Hematopoietic multipotent progenitor cell treated with erythropoietin and hydrocortisone succinate and interleukin-3 and kit ligand, for 6 days (in vitro differentiated cells): ENCODE data around the gene ERBB4.
"Not testable (repeated sequence)": the region's sequence is repeated elsewhere in the genome, so short reads cannot be mapped to it uniquely, and the experiment has no call there.

Source experiments
- DNase-seq: peaks from one replicate; pipeline ENCODE4 v3.0.0-alpha.2; 2015

ERBB4 gene

DNA sequence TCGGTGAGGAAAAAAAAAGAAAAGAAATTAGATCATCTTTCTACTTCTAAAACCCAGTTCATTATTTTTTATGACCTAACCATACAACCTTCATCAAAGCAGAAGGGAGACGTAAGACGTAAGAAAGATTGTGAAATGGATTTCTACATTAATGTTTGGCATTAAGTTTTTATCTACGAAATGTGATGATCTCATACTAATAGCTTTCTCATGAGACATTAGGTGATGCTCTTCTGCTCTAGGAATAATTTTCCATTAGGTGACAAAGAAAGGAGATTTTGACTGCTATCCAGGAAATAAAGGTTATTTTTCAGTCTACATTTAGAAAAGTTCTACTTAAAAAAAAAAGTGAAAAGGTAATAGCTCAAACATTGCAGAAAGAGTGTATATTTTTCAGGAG, 748.6 kb downstream of the ERBB4 start:
- no peak for DNase-seq

DNA sequence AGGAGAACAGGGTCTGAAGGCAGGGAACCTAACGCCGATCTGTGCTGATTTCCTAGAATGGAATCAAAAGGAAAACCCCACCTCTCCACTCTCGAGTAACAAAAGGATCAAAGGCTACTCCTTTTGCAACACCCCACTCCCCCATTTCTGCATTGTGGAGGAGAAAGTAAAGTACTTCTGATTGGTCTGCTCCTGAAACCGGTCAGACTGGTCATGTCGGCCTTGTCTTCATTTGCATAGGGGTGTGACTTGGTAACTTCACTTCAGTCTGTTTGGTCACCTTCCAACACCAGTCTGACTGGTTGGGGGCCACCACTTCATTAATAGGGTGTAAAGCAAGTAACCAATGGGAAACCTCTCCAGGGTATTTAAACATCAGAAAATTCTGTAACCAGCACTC, 771.9 kb downstream of the ERBB4 start:
- no peak for DNase-seq

DNA sequence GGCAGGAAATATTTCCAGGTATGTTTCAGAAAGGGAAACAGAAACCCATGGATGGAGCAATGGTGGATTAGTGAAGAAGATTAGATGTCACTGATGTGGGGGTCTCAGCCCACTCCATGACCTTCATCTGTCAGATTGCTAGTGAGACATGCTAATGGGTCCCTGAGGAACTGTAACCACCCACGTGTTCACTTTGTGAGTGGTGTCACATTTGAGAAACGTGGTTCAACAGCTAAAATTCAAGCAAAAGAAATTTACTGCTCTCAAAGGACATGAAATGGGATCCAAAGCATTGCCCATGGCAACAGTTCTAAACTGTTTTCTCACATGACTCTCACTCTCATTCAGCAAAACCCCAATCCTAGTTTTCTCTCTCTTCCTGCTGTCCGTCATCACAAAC, 776.1 kb downstream of the ERBB4 start:
- DNase-seq: no peak

DNA sequence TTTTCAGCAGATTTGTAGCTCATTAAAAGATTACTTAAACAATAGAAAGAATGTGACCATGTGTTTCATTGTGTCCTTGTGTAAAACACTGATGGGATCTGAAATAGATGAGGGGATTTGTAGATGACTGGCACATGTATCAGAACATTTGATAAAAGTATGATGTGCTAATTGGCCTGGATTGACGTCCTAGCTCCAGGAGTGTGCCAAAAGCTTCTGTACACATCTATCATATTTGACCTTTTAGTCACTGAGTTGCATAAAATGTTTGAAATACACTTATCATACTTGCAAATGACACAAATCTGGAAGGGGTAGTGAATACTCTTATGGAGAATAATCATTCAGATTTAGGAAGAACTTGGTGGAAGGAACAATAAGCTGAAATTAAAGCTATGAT, 778.5 kb downstream of the ERBB4 start:
- DNase-seq: no peak

DNA sequence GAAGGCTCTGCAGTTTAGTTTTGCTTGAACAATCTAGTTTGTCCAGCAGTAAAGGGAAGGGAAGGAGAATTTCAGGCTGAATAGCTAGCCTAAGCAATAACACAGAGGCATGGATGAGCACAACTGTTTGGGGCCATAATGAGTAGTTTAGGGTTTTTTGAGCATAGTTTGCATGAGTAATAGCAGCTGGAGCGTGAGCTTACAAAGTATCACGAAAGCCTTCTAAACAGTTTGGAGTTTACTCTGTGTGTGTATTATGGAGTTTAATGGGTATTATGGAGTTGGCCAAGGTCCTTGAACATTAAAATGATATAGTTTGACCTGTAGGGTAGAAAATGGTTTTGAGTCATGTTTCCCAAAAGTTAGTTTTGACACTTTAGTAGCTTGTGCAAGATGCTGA, 782.3 kb downstream of the ERBB4 start:
- DNase-seq: no peak

DNA sequence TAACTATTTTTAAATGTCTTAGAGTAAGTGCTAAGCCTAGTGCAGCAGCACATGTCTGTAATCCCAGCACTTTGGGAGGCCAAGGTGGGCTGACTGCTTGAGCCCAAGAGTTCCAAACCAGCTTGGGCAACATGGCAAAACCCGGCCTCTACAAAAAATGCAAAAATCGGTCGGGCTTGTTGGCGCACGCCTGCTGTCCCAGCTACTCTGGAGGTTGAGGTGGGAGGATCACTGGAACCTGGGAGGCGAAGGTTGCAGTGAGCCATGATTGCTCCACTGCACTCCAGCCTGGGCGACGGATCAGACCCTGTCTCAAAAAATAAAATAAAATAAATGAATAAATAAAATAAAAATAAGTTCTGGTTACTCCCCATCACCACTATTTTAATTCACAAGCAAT, 783.4 kb downstream of the ERBB4 start:
- DNase-seq: no peak

DNA sequence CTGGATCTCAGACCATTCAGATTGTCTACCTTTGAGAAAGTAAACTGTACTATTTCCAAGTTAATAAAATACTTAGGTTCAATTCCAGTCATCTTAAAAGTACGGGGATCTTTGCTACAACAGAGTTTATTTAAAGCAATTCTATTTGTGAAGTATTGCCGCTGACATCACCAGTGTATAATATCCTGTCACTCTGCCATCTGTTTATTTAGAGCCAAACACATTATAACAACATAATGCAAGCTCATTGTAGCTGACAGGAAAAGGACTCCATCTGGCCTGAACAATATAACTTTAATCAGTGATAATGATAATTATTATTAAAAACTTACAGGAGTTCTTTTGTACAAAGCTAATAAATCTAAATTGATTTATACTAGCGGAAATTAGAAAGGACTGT, 786.8 kb downstream of the ERBB4 start:
- DNase-seq: no peak

DNA sequence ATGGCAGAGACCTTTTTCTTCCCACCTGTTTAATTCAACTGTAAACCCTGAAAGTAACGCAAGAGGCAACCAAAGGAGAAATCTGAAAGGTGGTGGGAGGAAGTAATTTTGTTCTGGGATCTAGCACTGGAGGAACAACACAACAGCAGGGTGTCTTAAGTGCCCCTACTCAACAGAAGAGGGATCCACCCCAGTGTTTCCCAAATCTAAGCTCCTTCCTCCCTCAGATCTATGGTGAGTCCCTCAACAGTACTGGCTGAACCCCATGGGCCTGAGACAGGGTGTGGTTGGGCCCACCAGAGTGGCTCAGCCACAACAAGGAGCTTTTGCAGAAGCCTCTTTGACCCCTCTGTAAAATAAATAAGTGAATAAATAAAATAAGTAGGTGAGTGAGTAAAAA, 790.3 kb downstream of the ERBB4 start:
- DNase-seq: no peak

DNA sequence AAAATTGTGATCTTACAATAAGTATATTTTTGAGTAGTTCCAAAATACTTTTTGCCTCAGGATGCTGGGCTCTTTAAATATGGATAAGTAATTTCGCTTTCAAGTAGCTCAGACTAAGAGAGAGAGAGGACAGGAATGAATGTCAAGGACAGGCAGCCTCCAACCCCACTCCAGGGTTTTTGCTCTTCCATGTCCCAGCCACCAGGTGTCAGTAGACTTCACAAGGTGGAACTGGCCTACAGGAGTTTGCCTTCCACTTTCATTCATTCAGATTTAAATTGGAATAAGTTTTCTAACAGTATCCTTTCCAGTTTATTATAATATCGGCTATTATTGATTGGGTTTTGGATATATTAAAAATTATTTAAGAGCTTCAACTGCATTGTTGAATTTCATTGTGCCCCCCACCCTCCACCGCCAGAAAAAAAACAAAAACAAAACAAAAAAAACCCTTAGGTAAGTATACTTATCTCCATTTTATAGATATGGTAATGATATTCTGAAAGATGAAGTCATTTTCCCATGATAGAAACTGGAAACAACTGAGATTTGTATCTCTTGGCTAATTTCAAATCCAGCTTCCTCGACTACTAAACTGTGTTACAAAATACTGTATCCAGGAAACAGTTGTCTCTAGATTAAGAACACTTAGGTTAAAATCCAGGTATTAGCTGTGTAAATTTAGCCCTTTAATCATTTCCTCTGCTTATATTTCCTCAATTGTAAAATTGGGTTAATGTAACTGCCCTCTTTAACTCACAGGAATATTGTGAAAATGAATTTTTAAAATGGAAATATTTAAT, 793.1 kb downstream of the ERBB4 start:
- DNase-seq: peak; percentile 68

DNA sequence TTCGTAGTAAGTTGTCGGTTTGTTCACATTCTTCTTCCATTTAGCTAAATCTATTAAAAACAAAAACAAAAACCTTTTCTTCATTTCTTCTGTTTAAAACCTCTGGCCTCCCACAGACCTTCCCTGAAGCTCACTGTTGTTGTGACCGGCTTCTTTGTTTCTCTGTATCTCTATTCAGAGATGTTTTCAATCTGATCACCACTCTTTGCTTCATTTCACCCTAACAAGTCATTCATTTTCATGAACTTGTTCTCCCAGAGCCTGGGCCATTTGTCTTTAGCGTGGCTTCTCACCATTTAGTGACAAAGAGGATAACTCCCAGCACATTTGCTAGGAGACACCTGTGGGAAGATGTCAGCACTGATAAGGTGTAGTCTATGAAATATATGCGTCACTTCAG, 794.2 kb downstream of the ERBB4 start:
- DNase-seq: no peak

DNA sequence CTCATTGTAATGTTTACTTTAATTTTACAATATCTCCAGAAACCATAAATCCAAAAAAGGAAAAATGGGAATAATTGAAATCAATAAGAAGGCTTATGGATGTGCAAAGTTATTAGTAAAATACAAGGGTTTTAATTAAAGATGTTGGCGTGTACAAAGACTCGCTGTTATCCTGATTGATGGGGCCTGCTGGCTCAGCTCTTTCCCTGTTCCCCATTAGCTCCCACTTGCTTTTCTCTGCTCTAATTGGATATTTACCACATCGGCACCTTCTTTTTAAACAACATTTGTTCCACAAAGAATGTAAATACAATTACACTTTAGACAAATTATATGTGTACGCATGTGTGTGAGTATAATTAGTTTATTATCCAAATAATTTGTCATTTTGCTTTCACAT, 796.6 kb downstream of the ERBB4 start:
- DNase-seq: no peak

DNA sequence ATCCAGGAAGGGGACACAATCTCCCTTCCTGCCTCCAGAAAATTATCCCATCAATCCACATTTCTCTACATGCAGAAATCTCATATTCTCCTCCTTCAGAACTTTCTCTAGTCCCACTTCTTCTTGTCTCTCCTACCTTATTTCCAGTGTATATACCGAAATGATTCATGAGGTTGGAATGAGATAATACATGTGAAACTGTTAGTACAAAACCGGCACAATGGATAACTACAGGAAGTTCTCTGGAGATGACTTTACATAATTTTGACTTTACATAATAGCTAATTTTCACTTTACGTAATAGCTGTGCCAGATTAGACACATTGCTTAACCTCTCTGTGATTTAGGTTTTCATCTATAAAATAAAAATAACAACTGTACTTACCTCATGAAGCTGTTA, 801.3 kb downstream of the ERBB4 start:
- DNase-seq: no peak

DNA sequence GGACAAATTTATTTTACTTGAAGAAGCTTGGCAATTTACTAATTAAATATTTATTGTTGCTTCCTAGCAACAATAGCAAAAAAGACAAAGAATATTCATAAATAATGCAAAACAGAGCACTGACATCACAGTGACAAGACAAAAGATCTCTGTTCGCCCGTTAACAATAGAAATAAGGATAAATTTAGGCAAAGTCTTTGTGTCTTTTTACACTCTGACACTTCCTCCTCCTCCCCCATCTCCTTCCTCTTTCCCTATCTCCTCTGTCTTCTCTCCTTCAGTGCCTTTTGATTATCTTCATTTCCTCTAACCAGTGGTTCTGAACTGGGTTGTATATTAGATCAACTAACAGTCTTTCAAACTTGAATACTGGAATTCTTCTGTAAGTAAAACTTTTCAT, 808.4 kb downstream of the ERBB4 start:
- DNase-seq: no peak

DNA sequence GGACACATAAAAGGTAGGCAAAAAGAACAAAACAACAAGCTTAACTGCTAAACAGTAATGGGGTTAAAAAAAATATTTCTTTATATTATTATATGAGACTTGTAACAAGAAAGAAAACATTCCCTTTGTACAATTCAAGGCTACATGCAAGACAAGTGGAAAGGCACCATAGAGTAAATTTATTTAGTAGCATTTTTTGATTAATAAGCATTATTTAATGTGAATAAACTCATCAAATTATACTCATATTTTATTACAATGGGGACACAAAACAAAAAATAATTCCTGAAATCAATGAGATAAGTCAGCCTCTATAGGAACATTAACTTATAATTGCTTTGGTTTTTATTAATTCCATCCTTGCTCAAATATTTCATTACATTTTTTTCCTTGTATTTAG, 809.2 kb downstream of the ERBB4 start:
- DNase-seq: no peak

DNA sequence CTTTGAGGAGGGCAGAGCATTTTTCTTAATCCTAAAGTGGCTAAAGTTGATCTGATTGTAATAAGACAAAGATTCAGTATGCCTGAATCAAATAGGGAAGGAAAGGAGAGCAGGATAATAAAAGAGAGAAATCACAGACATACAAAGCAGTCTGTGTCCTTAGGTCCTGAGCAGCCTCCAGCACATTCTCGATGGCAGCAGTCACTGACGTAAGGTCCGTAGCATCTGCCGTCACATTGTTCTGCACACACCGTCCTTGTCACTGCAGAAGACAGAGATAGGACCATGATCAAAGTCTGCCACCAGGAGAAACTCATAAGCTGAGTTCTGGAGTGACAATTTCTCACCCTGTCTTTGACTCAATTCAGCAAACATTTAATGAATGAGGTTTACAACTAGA, 813.7 kb downstream of the ERBB4 start:
- DNase-seq: no peak

DNA sequence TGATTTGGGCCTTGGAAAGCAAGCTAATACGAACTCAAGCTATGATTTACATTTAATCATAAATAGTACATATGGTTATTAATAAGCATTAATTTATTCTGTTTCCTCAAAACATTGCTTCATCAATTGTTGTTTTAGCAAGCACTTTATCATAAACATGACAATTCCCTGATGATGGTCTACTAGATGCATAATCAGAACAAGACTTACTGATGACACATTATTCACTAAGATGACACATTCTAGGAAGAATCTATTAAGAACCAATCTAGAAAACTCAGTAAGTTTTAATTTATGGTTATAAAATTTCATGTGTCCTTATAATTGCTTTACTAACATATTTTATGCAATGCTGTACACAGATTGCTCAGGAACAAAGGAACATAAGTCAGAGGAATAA, 815.2 kb downstream of the ERBB4 start:
- DNase-seq: no peak

DNA sequence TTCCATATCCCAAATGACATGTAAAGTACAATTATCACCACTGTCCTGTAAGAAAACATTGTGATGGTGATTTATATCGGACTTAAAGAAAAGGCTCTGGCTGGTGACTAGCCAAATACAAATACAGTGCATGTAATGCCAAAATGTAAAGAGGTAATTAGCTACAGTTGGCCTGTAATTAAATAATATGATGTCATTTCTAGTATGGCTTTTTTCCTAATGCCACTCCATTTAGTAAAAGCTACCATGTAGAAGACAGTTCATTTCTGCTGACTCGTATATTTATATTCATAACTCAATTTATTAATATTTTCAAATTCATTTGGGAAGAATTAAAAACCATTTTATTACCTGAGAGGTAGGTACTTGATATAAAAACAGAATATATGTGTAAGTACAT, 815.7 kb downstream of the ERBB4 start:
- no peak for DNase-seq

DNA sequence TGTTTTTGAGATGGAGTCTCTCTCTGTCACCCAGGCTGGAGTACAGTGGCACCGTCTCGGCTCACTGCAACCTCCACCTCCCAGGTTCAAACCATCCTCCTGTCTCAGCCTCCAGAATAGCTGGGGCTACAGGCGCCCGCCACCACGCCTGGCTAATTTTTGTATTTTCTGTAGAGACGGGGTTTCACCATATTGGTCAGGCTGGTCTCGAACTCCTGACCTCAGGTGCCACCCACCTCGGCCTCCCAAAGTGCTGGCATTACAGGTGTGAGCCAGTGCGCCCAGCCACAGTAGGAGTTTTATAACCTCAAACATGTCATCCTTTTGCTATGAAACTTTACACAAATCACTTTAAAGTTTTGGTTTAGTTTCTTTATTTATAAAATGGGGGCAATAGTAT, 816.7 kb downstream of the ERBB4 start:
- DNase-seq: not testable (repeated sequence)

DNA sequence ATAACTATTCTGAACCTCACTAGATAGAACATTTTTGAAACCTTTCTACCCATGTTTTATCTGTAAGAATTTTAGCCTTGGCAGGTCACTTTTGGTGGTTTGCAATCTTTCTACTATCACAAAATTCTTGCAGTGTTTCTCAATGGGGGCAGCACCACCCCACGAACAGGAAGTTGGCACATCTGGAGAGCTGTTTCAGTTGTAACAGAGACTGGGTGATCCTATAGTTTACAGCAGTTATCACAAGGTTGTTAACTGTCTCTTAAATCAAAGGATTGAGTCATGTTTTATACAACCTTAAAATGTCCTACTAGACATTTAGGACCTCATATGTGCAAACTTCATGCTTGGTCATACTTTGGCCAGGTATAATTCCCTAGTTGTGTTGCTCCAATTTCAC, 829.2 kb downstream of the ERBB4 start:
- DNase-seq: peak; percentile 71

DNA sequence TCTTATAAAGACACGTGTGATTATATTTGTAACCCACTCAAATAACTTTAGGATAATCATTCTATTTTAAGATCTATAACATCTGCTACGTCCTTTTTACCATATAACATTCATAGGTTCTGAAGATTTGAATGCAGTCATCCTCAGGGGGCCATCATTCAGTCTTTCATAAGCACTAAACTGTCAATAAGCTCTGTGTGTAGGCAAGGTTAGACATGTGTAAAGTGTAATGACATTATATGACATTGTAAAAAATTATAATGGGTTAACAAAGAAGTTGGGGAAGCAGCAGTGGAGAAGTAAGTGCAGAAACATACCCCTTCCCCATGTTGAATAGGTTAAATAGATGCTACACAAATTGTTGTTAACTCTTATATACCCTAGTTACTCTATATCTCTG, 845.9 kb downstream of the ERBB4 start:
- no peak for DNase-seq

DNA sequence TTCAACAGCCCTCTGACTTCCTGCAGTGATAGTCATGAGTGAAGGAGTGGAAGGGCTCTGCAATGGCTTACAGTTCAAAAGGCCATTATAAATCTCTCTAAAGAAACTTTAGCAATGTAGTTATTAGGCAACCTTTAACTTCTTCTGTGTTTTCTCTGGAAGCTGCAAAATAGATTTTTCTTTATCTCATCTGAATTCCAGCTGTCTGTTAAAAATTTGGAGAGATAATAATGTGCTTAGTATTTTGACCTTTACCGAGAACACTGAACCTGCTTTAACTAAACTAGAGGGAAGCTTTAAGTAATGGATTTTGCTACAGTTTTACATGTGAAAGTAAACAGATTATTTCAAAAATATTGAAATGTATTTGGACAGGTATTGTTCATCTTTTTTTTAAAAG, 847.9 kb downstream of the ERBB4 start:
- DNase-seq: no peak

DNA sequence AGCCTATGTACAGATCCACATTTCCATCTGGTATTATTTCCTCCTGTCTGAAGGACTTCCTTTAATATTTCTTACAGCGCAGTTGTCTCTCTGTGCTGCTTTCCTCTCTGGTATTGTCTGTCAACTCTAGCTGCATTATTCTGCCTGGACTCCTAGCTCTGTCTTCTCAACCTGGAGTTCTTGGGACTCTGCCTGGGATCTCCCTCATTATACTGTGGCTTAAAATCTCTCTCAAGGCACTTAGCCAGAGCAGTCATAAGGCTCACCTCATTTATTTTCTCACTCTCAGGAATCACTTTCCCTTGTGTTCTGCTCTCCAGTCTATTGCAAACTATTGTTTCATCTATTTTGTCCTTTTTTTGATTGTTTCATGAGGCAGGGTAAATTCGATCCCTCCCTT, 850.4 kb downstream of the ERBB4 start:
- DNase-seq: no peak

DNA sequence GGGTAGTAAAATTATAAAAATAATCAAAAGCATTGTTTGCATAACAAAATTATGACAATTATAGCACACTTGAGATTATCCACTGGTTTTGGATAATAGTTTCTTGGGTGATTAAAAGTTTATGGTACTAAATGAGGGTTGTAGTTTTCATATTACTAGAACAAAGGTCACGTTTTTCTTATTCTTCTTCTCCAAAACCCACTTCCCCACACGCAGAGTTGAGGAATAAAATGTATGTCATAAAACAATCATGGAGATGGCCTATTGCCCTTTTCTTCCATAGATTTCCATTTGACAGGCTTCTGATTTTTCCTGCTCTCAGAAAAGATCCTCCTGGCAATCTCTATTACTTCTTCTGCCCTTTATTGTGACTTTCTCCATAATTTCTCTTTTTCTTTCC, 863.9 kb downstream of the ERBB4 start:
- DNase-seq: no peak

DNA sequence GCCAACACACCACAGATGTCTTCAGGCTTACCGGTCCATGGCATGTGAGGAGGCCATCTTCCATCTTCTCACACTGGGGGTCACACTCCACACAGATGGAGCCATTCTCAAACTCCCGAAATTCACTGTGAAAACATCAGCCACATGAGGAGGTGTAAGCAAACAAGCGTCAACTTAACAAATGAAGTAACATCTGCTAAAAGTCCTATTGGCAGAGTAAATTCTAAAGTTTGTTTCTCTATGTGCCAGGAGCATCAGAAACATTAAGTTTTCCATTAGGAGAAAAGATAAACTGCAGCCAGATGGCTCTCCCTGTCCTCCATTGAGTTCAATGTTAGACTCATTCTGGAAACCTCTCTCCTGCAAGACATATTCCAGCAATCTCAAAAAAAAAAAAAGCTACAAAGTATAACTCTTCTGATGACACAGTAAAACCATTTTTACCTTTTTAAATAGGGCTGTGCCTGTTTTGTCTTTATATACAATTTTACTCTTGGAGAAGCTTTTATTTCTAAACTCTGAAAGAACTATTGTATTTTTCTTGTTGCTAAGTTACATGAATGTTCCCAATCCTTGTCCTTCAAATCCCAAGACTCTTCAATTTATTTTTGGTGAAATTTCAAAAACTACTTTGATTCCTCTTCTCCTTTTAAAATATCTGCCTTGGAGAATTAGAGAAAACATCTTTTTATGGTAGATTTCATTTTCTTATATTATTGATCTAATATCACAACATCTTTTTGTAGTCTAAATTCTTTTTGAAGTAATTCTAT, 865.3 kb downstream of the ERBB4 start:
- DNase-seq: no peak

DNA sequence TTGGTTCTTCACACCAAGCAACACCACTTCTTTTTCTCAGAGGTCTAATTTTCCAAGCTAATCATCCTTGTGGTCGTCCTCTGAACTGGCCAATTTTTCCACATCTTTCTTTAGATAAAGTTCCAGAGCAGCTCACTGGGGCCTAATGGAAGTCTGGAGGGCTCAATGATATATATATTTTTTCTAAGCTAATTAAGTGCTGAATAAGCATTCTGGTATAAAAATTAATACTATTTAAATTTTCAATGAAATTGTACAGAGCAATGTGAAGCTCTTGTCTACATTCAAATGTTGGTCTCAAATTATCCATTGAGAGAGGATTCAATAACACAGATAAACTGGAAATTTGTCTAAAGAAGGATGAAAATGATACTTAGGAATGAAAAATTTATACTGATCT, 866.6 kb downstream of the ERBB4 start:
- DNase-seq: no peak
